Activated T-cell treated with anti-CD3 and anti-CD28 coated beads, Interleukin-2, amount 50 U/mL, for 4 hours (primary cell): ENCODE data around the gene RETREG1. TPM values are rescaled to one million over a fixed set of nuclear protein-coding genes. Genes with fewer than 3 reads are reported as not detected.
"Not testable (repeated sequence)": the region's sequence is repeated elsewhere in the genome, so short reads cannot be mapped to it uniquely, and the experiment has no call there.

Experiments
- ATAC-seq, 2 donors: fragments of 200-7000 bp; cut with Tn5 transposase; one replicate each; pipeline ENCODE4 v1.10.0; 2021
- DNase-seq: peaks from one replicate; pipeline ENCODE4 v3.0.0-alpha.2; 2020
- H3K27me3 Mint-ChIP-seq: one replicate; pipeline ENCODE4 v1.8.0; 2021; ENCODE audit warnings: low read depth, mixed read lengths
- H3K36me3 Mint-ChIP-seq: one replicate; pipeline ENCODE4 v1.8.0; 2022; ENCODE audit warnings: mixed read lengths; ENCODE audit not compliant: insufficient read depth
- H3K4me1 Mint-ChIP-seq: one replicate; pipeline ENCODE4 v1.8.0; 2021; ENCODE audit warnings: low read depth, mixed read lengths
- H3K4me3 Mint-ChIP-seq: one replicate; pipeline ENCODE4 v1.8.0; 2021; ENCODE audit warnings: mild to moderate bottlenecking, moderate library complexity, mixed read lengths
- H3K9me3 Mint-ChIP-seq: one replicate; pipeline ENCODE4 v1.8.0; 2021; ENCODE audit warnings: mixed read lengths
- total RNA-seq, 3 donors: library from RNA; stranded (reverse); gene quantifications; one replicate each; pipeline ENCODE4 v1.2.1, GENCODE V29; 2021

The RETREG1 gene
- total RNA-seq, 3 donors from 2014 or later: 9.6 to 12.2 (median 10.1) TPM

DNA sequence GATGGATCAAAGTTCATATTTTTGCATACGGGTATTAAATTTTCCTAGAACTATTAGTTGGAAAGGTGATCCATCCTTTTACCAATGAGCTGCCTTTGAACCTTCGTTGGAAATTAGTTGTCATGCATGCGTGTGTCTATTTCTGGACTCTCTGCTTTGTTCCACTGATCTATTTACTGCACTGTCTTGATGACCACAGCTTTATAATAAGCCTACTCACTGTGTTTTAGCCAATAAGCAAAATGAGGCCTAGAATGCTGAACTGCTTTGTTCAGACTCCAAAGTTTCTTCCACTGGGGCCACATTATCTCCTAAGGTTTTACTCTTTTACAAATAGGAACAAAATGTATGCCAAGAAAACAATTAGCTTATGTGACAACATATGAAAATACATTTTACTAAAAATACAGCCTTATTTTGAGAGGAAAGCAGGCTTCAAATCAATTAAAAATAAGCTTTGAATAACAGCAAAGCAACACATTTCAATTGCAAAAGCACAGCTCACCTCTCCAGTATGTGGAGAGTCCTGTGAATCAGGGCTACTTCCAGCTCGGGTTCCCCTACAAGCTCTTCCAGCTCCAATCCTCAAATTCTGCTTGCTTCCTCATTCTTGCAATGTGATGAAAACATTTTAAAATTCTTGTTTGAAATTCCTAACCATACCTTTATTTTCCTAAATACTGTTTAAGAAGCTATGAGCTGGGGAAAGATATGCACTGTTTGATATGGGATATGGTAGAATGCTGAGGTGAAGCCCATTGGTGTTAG lies 72.0 kb downstream of the RETREG1 start:
- Mint-ChIP-seq H3K4me1 (peaks cover 55% of the 10 kb centered on the region), H3K36me3 (peaks cover 5% of the 10 kb centered on the region), H3K27me3 (no peaks in the 10 kb centered on the region), H3K4me3 (no peak overlapping the region), H3K9me3 (no peaks in the 10 kb centered on the region)
- no peak for ATAC-seq
- DNase-seq: no peak

DNA sequence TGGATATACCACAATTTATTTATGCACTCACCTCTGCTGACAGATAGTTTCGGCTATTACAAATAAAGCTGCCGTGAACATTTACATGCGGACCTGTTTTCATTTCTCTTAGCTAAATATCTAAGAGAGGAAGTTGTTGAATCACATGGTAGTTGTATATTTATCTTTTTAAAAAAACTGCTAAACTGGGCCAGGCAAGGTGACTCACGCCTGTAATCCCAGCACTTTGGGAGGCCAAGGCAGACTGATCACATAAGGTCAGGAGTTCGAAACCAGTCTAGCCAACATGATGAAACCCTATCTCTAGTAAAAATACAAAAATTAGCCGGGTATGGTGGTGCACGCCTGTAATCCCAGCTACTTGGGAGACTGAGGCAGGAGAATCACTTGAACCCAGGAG lies 73.6 kb downstream of the RETREG1 start:
- ATAC-seq: not testable (repeated sequence)

DNA sequence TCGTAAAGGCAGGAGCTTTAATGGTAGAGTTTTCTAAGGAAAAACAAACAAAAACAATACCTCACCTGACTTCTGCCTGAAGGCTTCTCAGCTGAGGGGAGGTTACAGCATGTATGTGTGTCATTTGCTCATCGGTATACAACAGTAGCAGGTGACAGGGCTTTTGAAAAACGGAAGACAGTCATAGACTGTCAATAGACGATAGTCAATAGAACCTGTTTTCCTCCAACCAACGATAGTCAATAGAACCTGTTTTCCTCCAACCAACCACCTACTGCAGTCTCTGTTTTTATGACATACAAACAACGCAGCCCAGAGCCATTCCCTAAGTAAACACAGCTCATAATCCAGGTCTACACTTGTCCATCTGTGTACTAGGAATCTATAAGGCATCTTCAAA lies 74.6 kb downstream of the RETREG1 start:
- DNase-seq (no peak), ATAC-seq (no peak)
- Mint-ChIP-seq H3K4me1 (peaks cover 51% of the 10 kb centered on the region), H3K36me3 (peaks cover 15% of the 10 kb centered on the region), H3K9me3 (no peaks in the 10 kb centered on the region), H3K27me3 (no peaks in the 10 kb centered on the region), H3K4me3 (no peak overlapping the region)

More for the DNA sequence above, 73.6 kb downstream of the RETREG1 start:
- Mint-ChIP-seq H3K36me3 (peaks cover 12% of the 10 kb centered on the region), H3K4me1 (peaks cover 50% of the 10 kb centered on the region)
- not testable (repeated sequence) for DNase-seq, H3K4me3 Mint-ChIP-seq, H3K9me3 Mint-ChIP-seq, H3K27me3 Mint-ChIP-seq

DNA sequence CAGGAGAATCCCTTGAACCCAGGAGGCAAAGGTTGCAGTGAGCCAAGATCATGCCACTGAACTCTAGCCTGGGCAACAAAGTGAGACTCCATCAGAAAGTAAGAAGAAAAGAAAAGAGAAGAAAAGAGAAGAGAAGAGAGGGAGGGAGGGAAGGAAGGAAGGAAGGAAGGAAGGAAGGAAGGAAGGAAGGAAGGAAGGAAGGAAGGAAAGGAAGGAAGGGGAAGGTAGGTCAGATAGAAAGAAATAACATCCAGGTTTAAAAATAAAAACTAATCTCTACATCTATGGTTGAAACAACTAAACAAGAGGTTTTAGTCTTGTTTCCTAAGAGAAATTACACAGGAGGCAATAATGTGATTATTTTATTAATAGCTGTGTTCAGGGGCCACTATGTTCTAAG lies 75.2 kb downstream of the RETREG1 start:
- not testable (repeated sequence) for ATAC-seq, H3K27me3 Mint-ChIP-seq, DNase-seq, H3K9me3 Mint-ChIP-seq, H3K4me3 Mint-ChIP-seq
- Mint-ChIP-seq H3K4me1 (peaks cover 50% of the 10 kb centered on the region), H3K36me3 (peaks cover 11% of the 10 kb centered on the region)

DNA sequence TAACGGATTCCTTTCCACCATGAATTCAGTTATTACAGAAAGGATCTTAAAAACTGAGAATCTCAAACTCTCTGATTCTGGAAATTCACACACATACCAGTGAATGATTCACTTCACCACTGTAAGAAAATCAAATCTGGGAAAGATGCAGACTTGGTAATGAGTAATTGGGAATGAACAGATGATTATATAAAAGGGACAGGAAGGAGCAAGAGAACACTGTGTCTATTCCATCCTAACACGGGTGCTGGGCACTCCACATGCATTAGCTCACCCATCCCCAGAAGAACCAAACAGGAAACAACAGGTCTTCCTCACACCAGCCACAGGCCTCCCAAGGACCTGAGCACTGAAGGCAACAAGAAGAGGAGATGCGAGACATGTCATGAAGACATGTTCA lies 76.4 kb downstream of the RETREG1 start:
- no peak for ATAC-seq
- no peak for DNase-seq
- no peaks in the 10 kb centered on the region for H3K9me3 Mint-ChIP-seq
- H3K4me3 Mint-ChIP-seq: no peak overlapping the region
- H3K36me3 Mint-ChIP-seq: peaks cover 10% of the 10 kb centered on the region
- peaks cover 50% of the 10 kb centered on the region for H3K4me1 Mint-ChIP-seq
- H3K27me3 Mint-ChIP-seq: no peaks in the 10 kb centered on the region

DNA sequence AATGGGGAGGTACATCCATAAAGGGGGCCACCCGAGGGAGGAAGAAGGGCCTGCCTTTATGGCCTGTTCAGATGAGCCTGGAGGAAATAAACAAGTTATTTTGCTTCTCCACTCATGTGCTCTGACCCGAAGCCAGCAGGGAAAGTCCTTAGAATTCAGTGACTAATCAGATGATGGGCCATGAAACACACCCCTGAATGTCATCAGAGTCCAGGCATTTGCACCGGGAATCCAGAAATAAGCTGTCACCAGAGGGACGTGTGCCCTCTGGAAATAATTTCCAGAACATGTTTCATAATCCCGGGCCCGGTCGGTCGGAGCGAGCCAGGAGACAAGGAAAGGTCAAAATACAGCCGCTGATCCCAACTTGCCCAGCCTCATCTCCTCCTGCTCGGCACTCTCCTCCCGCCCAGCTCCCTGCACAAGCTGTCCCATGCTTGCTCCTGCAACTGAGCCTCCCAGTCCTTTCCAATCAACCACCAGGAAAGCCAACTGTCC lies 77.6 kb downstream of the RETREG1 start:
- peaks cover 43% of the 10 kb centered on the region for H3K4me1 Mint-ChIP-seq
- no peak for DNase-seq
- H3K9me3 Mint-ChIP-seq: no peaks in the 10 kb centered on the region
- no peaks in the 10 kb centered on the region for H3K27me3 Mint-ChIP-seq
- ATAC-seq: no peak
- peaks cover 10% of the 10 kb centered on the region for H3K36me3 Mint-ChIP-seq
- no peak overlapping the region for H3K4me3 Mint-ChIP-seq

DNA sequence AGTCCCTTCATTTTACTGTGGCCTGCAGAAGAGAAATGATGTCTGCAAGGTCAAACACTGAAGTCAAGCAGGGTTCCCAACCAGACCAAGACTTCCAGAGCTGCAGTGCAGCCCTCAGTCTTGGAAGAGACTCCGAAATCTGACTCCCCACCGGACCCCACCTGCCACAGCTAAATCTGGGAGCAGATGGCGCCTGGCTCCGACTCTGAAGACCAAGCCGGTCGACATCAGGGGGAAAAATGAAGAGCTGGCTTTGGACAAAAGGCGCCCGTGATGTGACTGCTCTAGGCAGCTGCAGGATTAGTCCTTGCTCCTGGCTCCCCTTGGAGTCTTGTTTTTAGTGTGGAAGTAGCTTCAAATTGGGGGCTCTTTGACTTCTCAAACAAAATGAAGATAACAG lies 78.8 kb downstream of the RETREG1 start:
- no peaks in the 10 kb centered on the region for H3K27me3 Mint-ChIP-seq
- no peak for ATAC-seq
- H3K4me3 Mint-ChIP-seq: no peak overlapping the region
- DNase-seq: no peak
- peaks cover 10% of the 10 kb centered on the region for H3K36me3 Mint-ChIP-seq
- H3K9me3 Mint-ChIP-seq: no peaks in the 10 kb centered on the region
- H3K4me1 Mint-ChIP-seq: peaks cover 41% of the 10 kb centered on the region

DNA sequence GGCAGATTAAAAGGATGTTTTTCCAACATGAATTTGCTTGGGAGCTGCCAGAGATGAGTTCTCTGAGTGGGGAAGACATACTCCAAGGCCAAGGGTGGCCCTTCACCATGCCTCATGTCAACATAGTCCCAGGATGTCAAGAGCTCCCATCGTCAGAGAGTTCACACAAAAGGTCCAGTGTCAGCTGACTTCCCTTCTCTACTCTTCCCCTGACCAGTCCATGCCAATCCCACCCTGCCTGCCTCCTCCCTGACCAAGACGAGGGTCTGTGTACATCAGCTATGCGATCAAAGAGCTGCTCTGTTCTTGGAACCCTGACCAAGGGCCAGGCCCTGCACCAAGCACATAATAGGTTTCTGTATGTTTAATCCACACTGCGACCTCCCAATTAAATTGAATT lies 80.0 kb downstream of the RETREG1 start:
- no peak for ATAC-seq
- H3K4me1 Mint-ChIP-seq: peaks cover 30% of the 10 kb centered on the region
- no peaks in the 10 kb centered on the region for H3K9me3 Mint-ChIP-seq
- peaks cover 10% of the 10 kb centered on the region for H3K36me3 Mint-ChIP-seq
- no peak overlapping the region for H3K4me3 Mint-ChIP-seq
- no peak for DNase-seq
- H3K27me3 Mint-ChIP-seq: no peaks in the 10 kb centered on the region

DNA sequence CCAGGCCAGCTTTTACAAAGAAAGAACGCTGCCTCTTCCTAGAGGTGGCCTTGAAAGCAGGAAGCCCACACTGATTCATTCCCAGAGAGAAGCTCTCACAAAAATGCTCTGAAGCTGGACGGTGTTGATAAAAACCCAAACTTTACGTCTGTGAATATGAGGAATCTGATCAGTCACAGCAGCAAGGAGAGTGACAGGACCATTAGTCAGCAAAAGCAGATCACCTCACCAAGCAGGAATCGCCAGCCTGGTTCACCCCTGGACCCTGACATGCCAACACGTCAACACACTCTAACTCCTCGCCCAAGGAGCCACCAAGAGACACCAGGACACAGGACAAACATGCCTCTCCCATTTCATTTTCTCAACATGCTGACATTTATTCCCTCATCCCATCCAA lies 80.6 kb downstream of the RETREG1 start:
- peaks cover 26% of the 10 kb centered on the region for H3K4me1 Mint-ChIP-seq
- H3K36me3 Mint-ChIP-seq: peaks cover 10% of the 10 kb centered on the region

DNA sequence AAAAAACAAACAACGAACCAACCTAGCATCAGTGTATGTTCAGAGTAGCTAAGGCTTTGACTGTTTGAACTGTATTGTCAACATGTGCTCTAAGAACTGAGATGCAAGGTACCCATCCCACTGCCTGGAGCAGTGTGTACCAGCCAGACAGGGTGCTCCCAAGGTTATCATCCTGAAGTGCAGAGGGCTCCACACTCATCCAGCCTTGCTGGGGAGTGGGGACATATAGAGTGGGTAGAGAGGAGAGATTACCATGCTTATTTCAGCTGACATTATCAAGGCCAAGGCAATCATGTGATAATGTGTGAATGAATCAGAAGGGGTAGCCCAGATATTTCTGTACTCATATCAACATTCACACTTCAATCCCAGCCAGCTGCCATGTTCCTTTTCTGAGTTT lies 82.5 kb downstream of the RETREG1 start:
- Mint-ChIP-seq H3K4me3 (no peak overlapping the region), H3K4me1 (peaks cover 16% of the 10 kb centered on the region), H3K9me3 (no peaks in the 10 kb centered on the region), H3K27me3 (no peaks in the 10 kb centered on the region), H3K36me3 (peaks cover 6% of the 10 kb centered on the region)
- ATAC-seq (no peak), DNase-seq (no peak)

More for the DNA sequence above, 80.6 kb downstream of the RETREG1 start:
- Mint-ChIP-seq H3K27me3 (no peaks in the 10 kb centered on the region), H3K9me3 (no peaks in the 10 kb centered on the region), H3K4me3 (no peak overlapping the region)
- DNase-seq (no peak), ATAC-seq (no peak)

DNA sequence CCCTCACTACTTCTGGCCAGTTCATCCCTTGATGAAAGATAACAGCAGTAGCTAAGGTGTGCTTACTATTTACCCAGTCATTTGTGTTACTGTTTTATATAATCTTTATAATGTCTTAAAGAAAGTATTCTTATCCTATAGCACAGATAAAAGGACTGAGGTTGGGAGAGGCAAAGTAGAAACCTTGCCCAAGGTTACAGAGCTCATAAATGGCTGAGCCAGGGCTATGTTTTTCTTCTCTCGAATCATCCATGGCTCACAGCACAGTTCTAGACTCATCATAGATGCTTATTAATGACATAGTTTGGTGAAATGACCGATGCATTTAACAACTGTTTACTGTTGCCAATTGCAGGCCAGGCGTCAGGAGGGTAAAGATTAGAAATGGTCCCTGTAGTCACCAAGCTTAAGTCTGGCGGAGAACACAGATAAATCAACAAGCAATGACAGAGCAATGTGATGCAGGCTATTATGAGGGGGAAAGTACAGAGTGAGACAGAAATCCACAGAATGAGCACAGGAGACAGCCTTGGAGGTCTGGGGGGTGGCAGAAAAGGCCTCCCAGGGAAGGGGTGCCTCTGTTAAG lies 85.6 kb downstream of the RETREG1 start:
- DNase-seq (no peak), ATAC-seq (no peak)
- H3K9me3 Mint-ChIP-seq: no peaks in the 10 kb centered on the region
- H3K4me3 Mint-ChIP-seq: no peak overlapping the region
- H3K36me3 Mint-ChIP-seq: peaks cover 4% of the 10 kb centered on the region
- H3K4me1 Mint-ChIP-seq: peaks cover 9% of the 10 kb centered on the region
- H3K27me3 Mint-ChIP-seq: no peaks in the 10 kb centered on the region

DNA sequence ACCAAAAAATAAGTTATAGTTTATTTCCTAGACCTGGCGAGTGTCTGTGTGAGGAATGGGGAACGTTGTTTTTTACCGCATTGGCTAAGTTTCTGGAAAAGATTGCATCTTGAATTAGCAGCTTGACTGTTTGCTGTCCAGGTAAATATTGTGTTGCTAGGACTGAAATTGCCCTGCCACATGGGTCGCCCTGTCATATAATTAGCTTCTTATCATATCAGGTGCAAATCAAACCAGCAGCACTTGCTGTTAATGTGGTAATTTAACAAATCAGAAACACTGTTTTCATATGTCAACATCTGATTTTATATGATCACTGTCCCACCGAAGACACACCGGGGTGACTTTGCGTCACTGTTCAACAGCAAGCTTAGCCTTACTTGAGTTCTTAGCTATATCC lies 87.5 kb downstream of the RETREG1 start:
- peaks cover 20% of the 10 kb centered on the region for H3K4me1 Mint-ChIP-seq
- no peak for ATAC-seq
- H3K9me3 Mint-ChIP-seq: no peaks in the 10 kb centered on the region
- peaks cover 10% of the 10 kb centered on the region for H3K36me3 Mint-ChIP-seq
- DNase-seq: no peak
- no peaks in the 10 kb centered on the region for H3K27me3 Mint-ChIP-seq
- no peak overlapping the region for H3K4me3 Mint-ChIP-seq

DNA sequence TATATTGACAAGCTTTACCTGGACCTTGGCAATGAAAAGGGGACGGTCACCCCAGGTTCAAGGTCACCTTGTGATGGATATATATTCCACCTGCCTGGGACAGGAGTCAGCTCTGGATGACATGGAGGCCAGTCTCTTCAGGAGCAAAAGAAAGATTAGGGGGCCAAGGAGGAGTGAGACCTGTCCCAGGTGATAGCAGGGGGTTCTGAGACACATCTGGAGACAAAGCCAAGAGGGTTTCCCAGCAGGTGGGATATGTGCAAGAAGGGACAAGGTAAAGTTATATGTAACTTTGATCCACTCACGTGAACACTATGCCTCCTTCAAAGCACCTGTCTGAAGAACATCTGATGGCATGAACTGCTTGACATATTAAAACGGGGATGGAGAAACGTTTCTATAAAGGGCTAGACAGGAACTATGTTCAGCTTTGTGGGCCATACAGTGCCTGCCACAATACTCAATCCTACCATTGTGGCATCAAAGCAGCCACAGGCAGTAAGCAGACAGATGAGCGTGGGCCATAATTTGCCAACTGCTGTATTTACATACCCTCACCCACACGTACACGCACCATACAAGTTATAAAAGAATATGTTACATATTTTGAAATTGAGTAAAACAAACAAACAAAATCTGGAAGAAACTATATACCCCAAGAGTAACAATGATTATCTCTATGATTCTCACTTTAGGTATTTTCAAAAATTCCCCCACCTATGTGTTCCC lies 88.3 kb downstream of the RETREG1 start:
- ATAC-seq (no peak), DNase-seq (no peak)
- H3K9me3 Mint-ChIP-seq: no peaks in the 10 kb centered on the region
- no peaks in the 10 kb centered on the region for H3K27me3 Mint-ChIP-seq
- H3K4me3 Mint-ChIP-seq: no peak overlapping the region
- H3K4me1 Mint-ChIP-seq: peaks cover 25% of the 10 kb centered on the region
- peaks cover 17% of the 10 kb centered on the region for H3K36me3 Mint-ChIP-seq

DNA sequence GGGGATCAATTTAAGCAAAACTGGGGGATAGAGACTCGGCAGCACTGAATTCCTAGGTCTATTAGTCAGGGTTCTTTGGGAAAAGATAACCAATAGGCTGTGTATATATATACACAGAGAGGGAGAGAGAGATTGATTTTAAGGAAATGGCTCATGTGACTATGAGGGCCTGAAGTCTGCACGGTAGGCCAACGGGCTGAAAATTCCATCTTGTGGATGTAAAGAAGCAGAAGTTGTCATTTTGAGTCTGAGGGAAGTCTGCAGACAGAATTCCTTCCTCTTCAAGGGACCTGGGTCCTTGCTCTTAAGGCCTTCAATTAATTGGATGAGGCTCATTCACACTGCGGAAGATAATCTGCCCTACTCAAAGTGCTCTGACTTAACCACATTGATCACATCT lies 91.1 kb downstream of the RETREG1 start:
- Mint-ChIP-seq H3K9me3 (no peaks in the 10 kb centered on the region), H3K36me3 (peaks cover 22% of the 10 kb centered on the region), H3K4me3 (no peak overlapping the region), H3K27me3 (no peaks in the 10 kb centered on the region), H3K4me1 (peaks cover 39% of the 10 kb centered on the region)
- ATAC-seq (no peak), DNase-seq (no peak)
